Endodermal cell (in vitro differentiated cells): Measurements from ENCODE around the gene PSMD8. TPM values are rescaled to one million over a fixed set of nuclear protein-coding genes. Genes with fewer than 3 reads are reported as not detected.
"Not testable (repeated sequence)": the region's sequence is repeated elsewhere in the genome, so short reads cannot be mapped to it uniquely, and the experiment has no call there.

Experiments used
- DNase-seq: peaks from one replicate; pipeline ENCODE4 v3.0.0-alpha.2; 2017
- H3K27ac ChIP-seq: 2 replicates; pipeline ENCODE4 v1.5.1; 2013; ENCODE audit warnings: mild to moderate bottlenecking, low read depth, low read length, moderate library complexity
- H3K27me3 ChIP-seq: 2 replicates; pipeline ENCODE4 v1.6.1; 2013; ENCODE audit warnings: mild to moderate bottlenecking, low read length, moderate library complexity; ENCODE audit not compliant: insufficient read depth, control insufficient read depth, poor library complexity, severe bottlenecking
- H3K36me3 ChIP-seq: 2 replicates; pipeline ENCODE4 v1.7.0; 2013; ENCODE audit warnings: mild to moderate bottlenecking, low read length, moderate library complexity; ENCODE audit not compliant: control insufficient read depth, insufficient read depth
- H3K4me1 ChIP-seq: one replicate; pipeline ENCODE4 v1.7.0; 2013; ENCODE audit warnings: low read length; ENCODE audit not compliant: control insufficient read depth, insufficient read depth
- H3K4me3 ChIP-seq: 2 replicates; pipeline ENCODE4 v1.5.1; 2013; ENCODE audit warnings: mild to moderate bottlenecking, low read length, moderate library complexity
- H3K9ac ChIP-seq: 2 replicates; pipeline ENCODE4 v1.6.1; 2013; ENCODE audit warnings: mild to moderate bottlenecking, low read length, moderate library complexity; ENCODE audit not compliant: poor library complexity, severe bottlenecking; ENCODE audit errors: extremely low read depth
- H3K9me3 ChIP-seq: 2 replicates; pipeline ENCODE4 v1.6.1; 2013; ENCODE audit warnings: mild to moderate bottlenecking, low read length, moderate library complexity; ENCODE audit not compliant: control insufficient read depth
- H3K27ac Mint-ChIP-seq: 2 replicates; pipeline ENCODE4 v1.8.0; 2020; ENCODE audit warnings: mixed read lengths
- H3K27me3 Mint-ChIP-seq: 2 replicates; pipeline ENCODE4 v1.8.0; 2021; ENCODE audit warnings: mild to moderate bottlenecking, mixed read lengths; ENCODE audit not compliant: insufficient read depth
- H3K36me3 Mint-ChIP-seq: 2 replicates; pipeline ENCODE4 v1.8.0; 2020; ENCODE audit warnings: low read depth, mixed read lengths
- H3K4me1 Mint-ChIP-seq: 2 replicates; pipeline ENCODE4 v1.8.0; 2020; ENCODE audit warnings: mixed read lengths
- H3K4me3 Mint-ChIP-seq: 2 replicates; pipeline ENCODE4 v1.8.0; 2020; ENCODE audit warnings: mild to moderate bottlenecking, moderate library complexity, mixed read lengths
- H3K9me3 Mint-ChIP-seq: 2 replicates; pipeline ENCODE4 v1.8.0; 2020; ENCODE audit warnings: mild to moderate bottlenecking, mixed read lengths
- CTCF ChIP-seq: fragments of 200-600 bp; sonication (generic); conservative IDR thresholded peaks from 2 replicates; pipeline ENCODE4 v1.5.0; 2021; ENCODE audit warnings: antibody characterized with exemption, mild to moderate bottlenecking
- WGBS, 2 experiments: methylation state at CpG; one replicate each; pipeline versions ENCODE4 v1.1.5 to v1.1.7; 2013; ENCODE audit warnings: missing lambda C conversion rate in 2 of 2, mixed read lengths in 1 of 2; ENCODE audit not compliant: insufficient coverage in 1 of 2, insufficient read length in 1 of 2; 5-methylcytosine and 5-hydroxymethylcytosine counted together
- total RNA-seq, 2 donors: library from RNA; stranded (reverse); fragmentation: NEBNext Ultra II Directional in 1 of 2; extraction: Animal tissue kit (Norgen Biotek cat#: 25700) in 1 of 2; gene quantifications; 2 replicates in 1 of 2; 3 replicates in 1 of 2; pipeline ENCODE4 v1.2.1, GENCODE V29; 2021

PSMD8 gene
- total RNA-seq, 2 donors from 2014 or later = 168 to 178 TPM

DNA sequence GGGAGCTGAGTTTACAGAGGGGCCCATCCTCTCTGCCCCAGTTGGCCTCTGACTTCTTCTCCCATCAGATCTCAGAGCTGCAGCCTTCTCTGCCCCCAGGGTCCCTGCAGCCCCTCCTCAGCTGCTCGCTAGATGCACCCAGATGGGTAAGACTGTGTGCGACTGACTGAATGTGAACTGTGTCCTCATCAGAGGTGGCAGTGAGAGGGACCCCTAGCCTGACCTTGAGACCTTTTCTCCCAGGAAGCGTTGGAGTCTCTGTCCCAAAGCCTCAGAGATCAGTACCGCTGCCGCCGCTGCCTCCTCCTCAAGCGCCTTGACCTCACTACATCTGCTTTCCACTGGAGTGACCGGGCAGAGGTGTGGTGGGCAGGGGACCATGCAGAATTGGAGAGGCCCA, 30.9 kb downstream of the PSMD8 start:
- H3K27me3 ChIP-seq = peaks cover 5% of the 10 kb centered on the region
- no peaks in the 10 kb centered on the region for H3K9me3 ChIP-seq
- H3K27ac Mint-ChIP-seq = no peak overlapping the region
- peaks cover 11% of the 10 kb centered on the region for H3K36me3 Mint-ChIP-seq
- H3K4me1 Mint-ChIP-seq = peaks cover 1% of the 10 kb centered on the region
- peaks cover 27% of the 10 kb centered on the region for H3K27me3 Mint-ChIP-seq
- no peaks in the 10 kb centered on the region for H3K9me3 Mint-ChIP-seq
- no peaks in the 10 kb centered on the region for H3K36me3 ChIP-seq
- no peak for TF ChIP-seq CTCF
- WGBS, 2 experiments = 92 to 96% methylated on average over 7 to 8 of the region's 8 CpGs
- H3K27ac ChIP-seq = no peak overlapping the region
- no peak for DNase-seq
- H3K9ac ChIP-seq = no peak overlapping the region
- H3K4me3 ChIP-seq = no peak overlapping the region
- no peak overlapping the region for H3K4me3 Mint-ChIP-seq
- no peaks in the 10 kb centered on the region for H3K4me1 ChIP-seq

GRCh38 chr19:38409631-38410133, 35.3 kb downstream of the PSMD8 start:
- Mint-ChIP-seq H3K4me1 (no peaks in the 10 kb centered on the region), H3K4me3 (no peak overlapping the region), H3K36me3 (peaks cover 11% of the 10 kb centered on the region), H3K27ac (no peak overlapping the region), H3K9me3 (no peaks in the 10 kb centered on the region), H3K27me3 (peaks cover 32% of the 10 kb centered on the region)
- no peaks in the 10 kb centered on the region for H3K9me3 ChIP-seq
- no peaks in the 10 kb centered on the region for H3K4me1 ChIP-seq
- TF ChIP-seq CTCF = no peak
- peaks cover 20% of the 10 kb centered on the region for H3K27me3 ChIP-seq
- no peaks in the 10 kb centered on the region for H3K36me3 ChIP-seq
- 79 to 93% methylated on average over 7 of the region's 7 CpGs for WGBS, 2 experiments
- DNase-seq = no peak
- H3K27ac ChIP-seq = no peak overlapping the region
- H3K9ac ChIP-seq = no peak overlapping the region
- no peak overlapping the region for H3K4me3 ChIP-seq

DNA sequence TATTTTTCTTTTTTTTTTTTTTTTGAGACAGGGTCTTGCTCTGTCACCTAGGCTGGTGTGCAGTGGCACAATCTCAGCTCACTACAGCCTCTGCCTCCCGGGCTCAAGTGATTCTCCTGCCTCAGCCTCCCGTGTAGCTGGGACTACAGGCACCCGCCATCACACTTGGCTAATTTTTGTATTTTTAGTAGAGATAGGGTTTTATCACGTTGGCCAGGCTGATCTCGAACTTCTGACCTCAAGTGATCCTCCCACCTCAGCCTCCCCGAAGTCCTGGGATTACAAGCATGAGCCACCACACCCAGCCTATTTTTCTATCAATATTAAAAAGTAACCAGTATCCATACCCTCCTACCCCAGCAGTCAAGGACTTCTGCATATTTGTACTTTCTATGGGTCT, 36.0 kb downstream of the PSMD8 start:
- not testable (repeated sequence) for H3K9ac ChIP-seq, H3K4me3 Mint-ChIP-seq, H3K27ac Mint-ChIP-seq, H3K9me3 Mint-ChIP-seq, H3K9me3 ChIP-seq, H3K4me1 Mint-ChIP-seq, H3K36me3 Mint-ChIP-seq, H3K4me1 ChIP-seq, H3K4me3 ChIP-seq, DNase-seq, H3K27ac ChIP-seq, H3K36me3 ChIP-seq
- 89 to 98% methylated on average over 5 to 6 of the region's 6 CpGs for WGBS, 2 experiments
- peaks cover 24% of the 10 kb centered on the region for H3K27me3 ChIP-seq
- peaks cover 33% of the 10 kb centered on the region for H3K27me3 Mint-ChIP-seq
